DLD1 (cell line): ENCODE measurements around the gene EIF4H.

Experiments
- in situ Hi-C: cut with HindIII; loops from 2 replicates; pipeline ENCODE4 v1.10.0; 2017; ENCODE audit warnings: low sequenced_read_pairs

Gene EIF4H

DNA sequence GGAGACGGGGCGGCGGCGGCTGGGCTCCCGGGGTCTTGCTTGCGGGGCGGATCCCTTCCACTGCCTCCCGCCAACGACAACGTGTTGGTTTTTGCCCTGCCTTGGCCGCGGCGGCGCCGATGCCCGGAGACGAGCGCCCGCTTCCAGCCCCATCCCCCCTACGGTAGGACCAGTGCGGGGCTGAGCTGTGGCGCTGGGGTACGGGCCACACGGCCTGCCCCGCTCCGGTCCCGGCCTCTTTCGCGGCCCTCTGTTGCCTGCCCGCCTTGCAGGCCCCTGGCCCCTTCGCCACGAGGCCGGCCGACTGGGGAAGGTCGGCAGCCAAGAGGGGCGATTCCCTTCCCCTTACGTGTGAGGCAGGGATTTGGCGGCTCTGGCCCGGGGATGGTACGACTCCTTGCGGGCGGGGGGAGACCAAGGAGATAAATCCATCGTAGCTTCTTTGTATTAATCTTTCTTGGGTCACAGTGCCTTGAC is 488 bp downstream of the EIF4H start:
- in situ Hi-C loops: loop anchor here (25.0 kb wide), 2 partner anchors 87 to 113 kb away; partner anchors contain the start of genes CLIP2 and LIMK1

DNA sequence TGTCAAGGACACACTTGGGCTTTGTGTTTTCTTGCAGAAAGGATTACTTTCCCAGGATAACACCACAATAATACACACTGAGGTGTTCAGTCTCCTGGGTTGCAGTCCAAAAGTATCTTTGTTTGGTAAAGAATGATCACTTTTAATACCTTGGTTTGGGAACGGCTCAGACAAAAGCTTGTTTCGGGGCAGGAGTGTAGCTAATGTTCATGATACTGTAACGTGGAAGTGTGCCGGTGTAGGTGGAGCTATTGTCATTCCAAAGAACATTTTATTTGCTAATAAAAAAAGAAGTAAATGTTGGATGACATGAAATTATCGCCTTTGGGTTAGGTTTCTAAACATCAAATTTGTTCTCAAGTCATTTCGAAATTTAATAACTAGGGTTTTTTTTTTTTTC is 1.2 kb downstream of the EIF4H start:
- in situ Hi-C loops: loop anchor here (25.0 kb wide), 2 partner anchors 88 to 112 kb away; partner anchors contain the start of genes CLIP2 and LIMK1

DNA sequence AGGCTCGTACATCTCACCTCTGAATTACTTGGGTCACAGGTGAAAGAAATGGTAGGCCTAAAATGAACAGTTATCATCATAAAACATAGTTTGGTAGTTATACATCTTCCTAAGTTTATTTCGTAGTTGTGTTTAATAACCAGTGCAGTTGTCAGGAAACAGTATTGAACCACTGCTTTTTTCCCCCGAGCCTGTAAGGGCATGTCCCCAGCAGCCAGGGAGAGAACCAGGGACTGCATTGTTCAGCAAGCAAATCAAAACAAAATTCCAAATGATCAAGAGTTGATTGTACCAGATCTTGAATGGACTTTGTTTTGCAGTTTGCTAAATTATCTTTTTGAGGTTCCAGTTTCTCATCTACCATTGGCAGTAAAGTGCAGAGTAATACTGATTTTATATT is 2.4 kb downstream of the EIF4H start:
- in situ Hi-C loops: loop anchor here (25.0 kb wide), 2 partner anchors 89 to 111 kb away; partner anchors contain the start of genes CLIP2 and LIMK1

DNA sequence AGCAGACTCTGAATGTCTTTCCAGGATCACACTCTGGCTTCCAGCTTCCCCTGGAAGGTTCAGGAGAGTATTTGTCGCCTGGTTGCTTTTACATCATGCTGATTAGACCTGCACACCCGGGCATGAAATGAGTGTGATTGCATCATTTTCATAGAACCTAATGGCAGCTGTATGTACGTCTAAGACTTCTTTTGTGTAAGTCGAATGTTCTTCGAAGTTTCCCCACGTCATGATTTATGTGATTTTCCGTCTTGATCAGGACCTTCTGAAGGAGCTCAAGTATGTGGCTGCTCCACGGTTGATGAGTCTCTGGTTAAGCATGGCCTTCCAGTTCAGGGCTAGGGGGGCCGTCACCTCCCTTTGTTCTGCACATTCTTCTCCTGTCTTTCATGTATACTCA is 4.5 kb downstream of the EIF4H start:
- in situ Hi-C loops: loop anchor here (25.0 kb wide), 2 partner anchors 91 to 109 kb away; partner anchors contain the start of genes CLIP2 and LIMK1

DNA sequence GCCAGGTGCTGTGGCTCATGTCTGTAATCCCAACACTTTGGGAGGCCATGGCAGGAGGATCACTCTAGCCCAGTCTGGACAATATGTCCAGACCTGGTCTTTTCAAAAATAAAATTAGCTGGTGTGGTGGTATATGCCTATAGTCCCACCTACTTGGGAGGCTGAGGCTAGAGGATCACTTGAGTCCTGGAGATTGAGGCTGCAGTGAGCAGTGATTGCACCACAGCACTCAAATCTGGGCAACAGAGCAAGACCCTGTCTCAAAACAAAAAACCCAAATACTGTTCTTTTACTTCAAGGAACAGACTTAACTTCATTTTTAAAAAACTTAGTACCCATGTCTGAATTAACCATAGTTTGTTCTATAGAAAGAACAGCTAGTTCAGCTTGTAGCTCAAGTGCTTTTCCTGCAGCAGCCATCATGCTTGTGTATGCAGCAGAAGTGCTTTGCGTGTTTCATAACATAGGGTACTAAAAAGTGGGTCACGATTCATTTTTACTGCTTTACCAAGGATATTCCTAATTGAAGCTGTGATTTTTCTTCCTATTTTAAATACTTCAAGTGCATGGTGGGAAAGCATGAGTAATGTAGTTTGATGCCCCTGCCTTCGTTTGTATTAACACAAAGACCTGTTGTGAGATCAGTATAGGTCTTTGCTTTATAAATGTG is 5.9 kb downstream of the EIF4H start:
- in situ Hi-C loops: loop anchor here (25.0 kb wide), 2 partner anchors 93 to 107 kb away; partner anchors contain the start of genes CLIP2 and LIMK1

DNA sequence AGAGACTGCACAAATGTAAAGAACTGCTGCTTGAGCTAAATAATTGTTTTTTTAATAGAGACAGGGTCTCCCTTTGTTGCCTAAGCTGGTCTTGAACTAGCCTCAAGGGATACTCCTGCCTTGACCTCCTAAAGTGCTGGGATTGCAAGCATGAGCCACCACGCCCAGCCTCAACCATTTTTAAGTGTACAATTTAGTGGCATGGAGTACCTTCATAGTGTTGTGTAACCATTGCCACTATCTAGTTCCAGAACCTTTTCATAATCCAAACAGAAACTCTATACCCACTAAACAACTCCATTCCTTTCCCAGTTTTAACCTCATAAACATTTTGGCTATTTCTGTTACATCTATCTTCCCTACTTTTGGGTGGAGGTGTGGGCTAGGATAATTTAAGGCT is 6.7 kb downstream of the EIF4H start:
- in situ Hi-C loops: loop anchor here (25.0 kb wide), 2 partner anchors 94 to 106 kb away; partner anchors contain the start of genes CLIP2 and LIMK1

DNA sequence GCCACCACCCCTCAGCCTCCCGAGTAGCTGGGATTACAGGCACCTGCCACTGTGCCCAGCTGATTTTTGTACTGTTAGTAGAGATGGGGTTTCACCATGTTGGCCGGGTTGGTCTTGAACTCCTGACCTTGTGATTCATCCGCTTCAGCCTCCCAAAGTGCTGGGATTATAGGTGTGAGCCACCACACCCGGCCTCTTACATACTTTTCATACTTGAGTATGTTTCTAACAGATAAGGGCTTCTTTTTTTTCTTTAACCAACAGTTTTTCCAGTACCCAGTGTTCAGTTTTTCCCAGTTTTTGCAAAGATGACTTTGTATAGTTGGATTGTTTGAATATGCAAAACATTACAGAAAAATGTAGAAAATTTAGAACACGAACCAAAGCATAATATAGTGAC is 7.7 kb downstream of the EIF4H start:
- in situ Hi-C loops: loop anchor here (25.0 kb wide), 2 partner anchors 95 to 105 kb away; partner anchors contain the start of genes CLIP2 and LIMK1

DNA sequence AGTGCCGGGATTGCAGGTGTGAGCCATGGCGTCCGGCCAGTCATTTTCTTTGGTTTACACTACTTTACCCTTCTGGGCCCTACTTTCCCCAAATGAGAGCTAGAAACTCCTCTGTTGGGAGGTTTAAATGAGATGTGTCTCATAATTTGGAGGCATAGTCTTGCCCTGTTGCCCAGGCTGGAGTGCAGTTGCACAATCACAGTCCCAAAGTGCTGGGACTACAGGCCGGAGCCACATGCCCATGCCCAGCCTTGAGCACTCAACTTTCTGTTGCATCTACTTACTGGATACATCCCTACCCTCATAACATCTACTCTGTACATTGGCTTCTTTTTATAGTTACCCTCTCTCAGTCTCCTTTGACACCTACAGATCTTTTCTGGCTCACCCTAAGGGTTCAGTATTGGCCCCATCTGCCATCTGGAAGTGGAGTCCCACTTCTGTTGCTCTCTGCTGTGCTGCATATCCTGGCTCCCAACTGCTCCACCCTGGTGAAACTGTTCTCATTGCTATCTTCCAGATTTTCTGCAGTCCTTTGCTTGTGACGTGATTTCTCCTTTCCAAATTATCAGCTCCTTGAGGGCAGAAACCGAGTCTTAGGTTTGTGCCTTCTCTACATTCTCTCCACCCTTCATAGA is 8.4 kb downstream of the EIF4H start:
- in situ Hi-C loops: loop anchor here (25.0 kb wide), 2 partner anchors 95 to 105 kb away; partner anchors contain the start of genes CLIP2 and LIMK1

DNA sequence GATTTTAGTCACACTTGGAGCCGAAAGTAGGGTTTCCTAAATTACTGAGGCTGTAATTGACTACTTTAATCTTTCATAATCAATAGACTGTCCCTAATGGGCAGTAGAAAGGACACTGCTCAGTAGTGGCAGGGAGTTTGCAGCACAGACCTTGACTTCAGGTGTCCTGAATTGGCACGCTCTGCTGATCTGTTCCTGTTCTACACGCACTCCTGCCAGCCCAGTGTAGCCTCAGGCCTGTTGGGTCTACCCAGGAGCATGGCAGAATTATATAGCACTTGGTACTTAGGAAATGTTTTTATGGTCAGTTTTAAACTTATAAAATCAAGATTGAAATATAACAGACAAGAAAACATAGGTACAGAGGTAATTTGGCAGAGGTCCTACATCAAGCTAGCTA is 9.0 kb downstream of the EIF4H start:
- in situ Hi-C loops: loop anchor here (25.0 kb wide), 2 partner anchors 96 to 104 kb away; partner anchors contain the start of genes CLIP2 and LIMK1

DNA sequence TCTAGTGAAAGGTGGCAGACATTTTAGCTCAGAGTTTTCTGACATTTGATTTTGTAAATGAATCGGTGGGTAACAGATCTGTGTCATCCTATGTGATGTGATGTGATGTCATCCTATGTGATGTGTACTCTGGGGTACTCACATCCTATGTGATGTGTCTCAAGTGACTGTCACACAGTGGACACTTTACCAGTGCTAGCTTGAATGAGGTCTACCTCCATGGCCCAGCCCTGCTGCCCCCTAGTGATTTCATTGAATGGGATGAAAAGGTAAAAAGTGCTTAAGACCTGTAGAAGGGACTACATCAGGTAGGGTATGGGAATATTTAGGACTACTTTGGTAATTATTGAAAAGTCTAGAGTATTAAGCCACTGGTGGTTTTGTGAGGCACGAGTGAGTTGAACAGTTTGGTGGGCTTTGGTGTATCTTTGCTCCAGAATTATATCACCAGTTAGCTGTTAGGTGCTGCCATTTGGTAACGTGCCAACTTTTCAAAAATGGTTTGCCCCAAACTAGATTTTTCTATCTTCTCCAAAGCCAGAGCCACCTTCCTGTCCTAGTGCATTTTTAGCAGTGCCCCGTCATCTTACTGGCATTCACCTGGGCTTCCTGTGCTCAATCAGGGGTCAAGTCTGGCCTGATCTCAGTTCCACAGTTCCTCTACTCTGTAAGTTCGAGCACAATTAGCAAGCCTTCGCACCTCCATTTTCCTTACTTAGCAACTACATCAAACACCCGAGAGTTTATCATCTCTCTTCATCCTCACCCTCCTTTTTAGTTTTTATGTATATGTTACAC is 9.7 kb downstream of the EIF4H start:
- in situ Hi-C loops: loop anchor here (25.0 kb wide), 2 partner anchors 97 to 103 kb away; partner anchors contain the start of genes CLIP2 and LIMK1

DNA sequence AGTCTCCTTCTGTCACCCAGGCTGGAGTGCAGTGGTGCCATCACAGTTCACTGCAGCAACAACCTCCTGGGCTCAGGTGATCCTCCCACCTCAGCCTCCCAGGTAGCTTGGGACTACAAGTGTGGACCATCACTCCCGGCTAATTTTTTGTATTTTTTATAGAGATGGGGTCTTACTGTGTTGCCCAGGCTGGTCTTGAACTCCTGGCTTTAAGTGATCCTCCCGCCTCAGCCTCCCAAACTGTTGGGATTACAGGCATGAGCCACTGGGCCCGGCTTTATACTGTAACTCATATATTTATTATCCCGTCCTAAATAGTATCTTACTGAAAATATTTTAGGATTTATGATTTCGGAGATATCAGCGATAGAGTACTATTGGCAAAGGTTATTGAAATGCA is 10.9 kb downstream of the EIF4H start:
- in situ Hi-C loops: loop anchor here (25.0 kb wide), 2 partner anchors 98 to 102 kb away; partner anchors contain the start of genes CLIP2 and LIMK1

DNA sequence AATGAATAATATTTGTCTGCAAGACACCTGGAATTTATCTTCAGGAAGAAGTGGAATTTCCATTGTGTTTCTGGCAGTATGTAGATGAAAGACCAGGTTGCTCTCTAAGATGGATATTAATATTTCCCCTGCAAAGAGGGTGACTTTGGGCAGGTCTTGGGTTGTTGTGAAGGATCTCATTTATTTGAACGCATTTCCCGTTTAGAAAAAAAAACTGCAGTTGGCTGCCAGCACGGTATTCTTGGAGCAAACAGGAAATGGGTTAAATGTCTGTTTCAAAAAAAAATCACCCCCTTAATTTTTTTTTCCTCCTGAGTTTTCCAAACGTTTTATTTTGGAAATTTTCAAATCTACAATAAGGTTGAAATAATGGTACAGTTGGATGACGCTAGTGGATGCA is 11.5 kb downstream of the EIF4H start:
- in situ Hi-C loops: loop anchor here (25.0 kb wide), 2 partner anchors 98 to 102 kb away; partner anchors contain the start of genes CLIP2 and LIMK1

DNA sequence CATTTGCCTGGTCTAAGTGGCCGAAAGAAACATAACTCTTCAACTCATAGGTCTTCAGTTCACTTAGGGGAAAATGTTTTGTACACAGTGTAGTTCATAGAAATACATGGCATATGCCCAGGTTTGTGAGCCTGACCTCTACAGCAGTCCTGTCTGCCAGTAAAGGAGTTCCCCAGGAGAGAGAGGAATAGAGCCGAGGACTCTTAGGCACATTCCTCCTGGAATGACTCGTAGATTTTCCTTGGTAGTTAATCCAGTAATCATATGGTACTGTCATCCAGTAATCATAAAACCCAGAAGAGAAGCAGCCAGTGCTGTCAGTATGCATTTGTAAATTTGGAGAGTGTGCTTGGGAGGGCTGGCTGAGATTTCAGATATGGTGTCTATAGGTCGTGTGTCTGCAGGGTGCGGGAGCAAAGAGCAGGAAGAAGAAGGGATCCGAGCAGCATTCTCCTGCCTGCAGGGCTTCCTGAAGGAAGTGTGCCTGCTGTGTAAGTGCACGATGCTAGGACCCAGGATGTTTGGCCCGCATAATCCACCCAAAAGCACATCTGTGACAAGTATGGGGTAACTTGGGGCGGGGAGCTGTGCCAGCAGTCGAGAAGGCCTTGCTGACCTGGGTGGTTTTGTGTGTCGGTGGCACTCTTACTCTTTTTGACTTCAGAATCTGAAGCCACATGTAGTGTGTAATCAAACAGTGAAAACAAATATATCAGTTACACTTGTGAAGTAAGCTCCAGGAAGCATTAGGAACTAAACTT is 13.9 kb downstream of the EIF4H start:
- in situ Hi-C loops: loop anchor here (25.0 kb wide), 2 partner anchors 99 to 101 kb away; partner anchors contain the start of genes CLIP2 and LIMK1

DNA sequence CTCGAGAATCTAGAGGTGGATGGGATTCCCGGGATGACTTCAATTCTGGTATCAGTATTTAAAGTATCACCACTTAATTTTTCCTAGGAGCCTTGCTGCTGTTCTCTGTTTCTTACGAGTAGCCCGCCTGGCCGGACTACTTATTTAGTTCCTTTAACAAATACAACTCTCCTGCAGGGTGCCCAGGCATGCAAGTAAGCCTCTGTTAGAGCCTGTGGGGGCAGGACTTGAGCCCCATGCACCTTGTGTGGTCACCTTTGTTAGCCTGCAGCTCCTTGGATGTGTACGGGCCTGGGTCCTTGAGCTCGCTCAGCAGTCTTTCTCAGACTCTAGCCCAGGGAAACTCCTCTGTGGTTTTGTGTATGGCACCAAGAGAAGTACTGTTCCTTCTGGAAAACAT is 16.1 kb downstream of the EIF4H start:
- in situ Hi-C loops: loop anchor here (25.0 kb wide), 2 partner anchors 97 to 103 kb away; partner anchors contain the start of genes CLIP2 and LIMK1

DNA sequence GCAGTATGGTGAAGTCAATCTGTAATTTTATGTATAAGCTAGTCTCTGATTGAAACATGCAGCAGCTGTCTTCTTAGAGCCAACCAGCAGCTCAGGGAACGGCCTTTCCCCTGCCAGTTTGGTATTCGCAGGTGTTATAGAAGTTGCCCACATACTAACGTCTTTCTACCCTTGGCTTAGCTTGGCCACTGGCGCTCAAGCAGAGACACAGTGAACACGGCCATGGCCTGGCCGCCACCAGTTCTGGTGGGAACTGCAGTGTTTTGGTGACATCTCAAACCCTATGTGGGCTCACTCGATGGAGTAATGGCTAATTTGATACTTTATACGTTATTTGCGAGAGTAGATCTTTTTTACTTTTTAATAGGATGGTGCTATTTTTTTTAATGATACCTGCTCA is 17.1 kb downstream of the EIF4H start:
- in situ Hi-C loops: loop anchor here (25.0 kb wide), 2 partner anchors 96 to 104 kb away; partner anchors contain the start of genes CLIP2 and LIMK1

DNA sequence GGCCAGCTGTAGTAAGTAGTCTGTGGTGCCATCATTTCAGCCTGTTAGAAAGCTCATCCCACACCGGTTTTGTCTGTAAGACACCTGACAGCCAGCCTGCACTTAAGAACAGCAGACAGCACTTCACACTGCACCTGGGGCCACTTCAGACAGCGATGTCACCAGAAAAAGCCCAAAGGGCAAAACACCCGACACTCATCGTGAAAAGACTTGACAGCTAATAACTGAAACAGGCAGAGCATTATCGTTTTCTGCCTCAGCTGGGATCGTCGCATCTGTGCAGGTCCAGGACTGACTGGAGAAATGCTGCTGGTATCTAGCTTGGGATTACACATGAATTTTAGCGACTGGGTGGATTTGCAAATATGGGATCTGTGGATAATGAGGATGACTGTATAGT is 18.9 kb downstream of the EIF4H start:
- in situ Hi-C loops: loop anchor here (25.0 kb wide), 2 partner anchors 94 to 106 kb away; partner anchors contain the start of genes CLIP2 and LIMK1

DNA sequence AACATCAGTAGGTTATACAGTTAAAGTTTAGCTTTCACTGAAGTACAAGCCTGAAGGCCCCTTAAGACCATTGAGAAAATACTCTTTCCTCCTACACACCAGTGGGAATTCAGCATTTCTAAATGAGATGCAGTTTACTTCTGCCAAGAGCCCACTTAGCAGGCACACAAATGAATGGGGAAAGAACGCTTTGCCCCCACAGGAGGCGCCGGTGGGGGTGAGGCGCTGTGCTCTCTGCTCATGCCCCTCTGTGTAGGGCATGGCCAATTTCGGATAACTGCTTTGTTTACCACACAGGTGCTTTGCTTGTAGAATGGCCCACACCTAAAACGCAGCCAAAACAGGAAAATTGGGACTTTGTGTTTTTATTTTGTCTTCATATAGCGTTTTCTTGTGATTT is 19.8 kb downstream of the EIF4H start:
- in situ Hi-C loops: loop anchor here (25.0 kb wide), 2 partner anchors 93 to 107 kb away; partner anchors contain the start of genes CLIP2 and LIMK1

DNA sequence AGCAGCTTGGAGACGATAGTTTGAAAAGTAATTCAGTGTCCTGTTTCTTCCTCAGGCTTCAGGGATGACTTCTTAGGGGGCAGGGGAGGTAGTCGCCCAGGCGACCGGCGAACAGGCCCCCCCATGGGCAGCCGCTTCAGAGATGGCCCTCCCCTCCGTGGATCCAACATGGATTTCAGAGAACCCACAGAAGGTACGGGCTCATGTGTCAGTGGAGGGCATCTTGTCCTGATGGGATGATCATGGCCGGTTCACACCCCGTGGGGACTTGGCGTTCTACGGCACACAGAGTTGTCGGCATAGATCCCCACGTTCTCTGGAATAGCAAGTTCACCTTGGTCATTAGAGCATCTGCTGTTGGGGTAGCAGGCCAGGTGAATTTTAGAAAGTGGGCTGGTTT is 20.5 kb downstream of the EIF4H start:
- in situ Hi-C loops: loop anchor here (25.0 kb wide), 2 partner anchors 93 to 107 kb away; partner anchors contain the start of genes CLIP2 and LIMK1
